HepG2 (cell line): ENCODE results near the gene DLG1. TPM values are rescaled to one million over a fixed set of nuclear protein-coding genes. Genes with fewer than 3 reads are reported as not detected.
A peak's percentile ranks its signal among the peaks of the same experiment; 100 is the strongest.

Source experiments
- ATAC-seq: fragments of 200-7000 bp; cut with Tn5 transposase; 3 replicates; pipeline ENCODE4 v1.9.1; 2020; ENCODE audit warnings: mild to moderate bottlenecking, moderate library complexity
- BruUV-seq: library from RNA; stranded (reverse); fragments of 400-500 nt; replicated peaks from 2 replicates; lab custom pipeline; 2021; lab: Mats Ljungman, UMichigan
- CTCF ChIA-PET: fragments of 300-600 bp; formaldehyde crosslinking; extraction: SDS; loops from one replicate; lab custom pipeline; 2021; ENCODE audit warnings: low total read pairs, inconsistent platforms, low intra/inter-chr PET ratio; lab: Yijun Ruan, JAX
- POLR2A ChIA-PET: fragments of 350-600 bp; sonication (Branson Sonifier 250); formaldehyde crosslinking; loops from one replicate; lab custom pipeline; 2020; ENCODE audit warnings: antibody characterized with exemption, inconsistent platforms; lab: Yijun Ruan, JAX
- DNase-seq: peaks from one replicate; pipeline ENCODE4 v3.0.0-alpha.2; 2015; ENCODE audit warnings: low spot score
- FAIRE-seq: peaks from 3 replicates; lab custom pipeline; 2011; peaks lifted over from hg19 to GRCh38; lab: Jason Lieb, UNC
- H2AFZ ChIP-seq: one replicate; pipeline ENCODE4 v1.6.1; 2011; ENCODE audit warnings: low read length, inconsistent platforms
- H3K27ac ChIP-seq: fragments of 300-600 bp; 3 replicates; pipeline ENCODE4 v1.8.0; 2011; ENCODE audit warnings: mixed run types, mild to moderate bottlenecking, mixed read lengths, low read length, inconsistent platforms; ENCODE audit not compliant: insufficient read depth; ENCODE audit errors: extremely low read length
- H3K27me3 ChIP-seq, 2 experiments: fragments of 200-600 bp in 1 of 2; 2 replicates in 1 of 2; 3 replicates in 1 of 2; pipeline versions ENCODE4 v1.6.0 to v1.8.0; 2011; ENCODE audit warnings: low read length in 2 of 2, mild to moderate bottlenecking in 2 of 2, moderate library complexity in 2 of 2, inconsistent platforms in 1 of 2; ENCODE audit not compliant: insufficient read depth in 2 of 2, control insufficient read depth in 1 of 2
- H3K36me3 ChIP-seq, 2 experiments: fragments of 200-600 bp in 1 of 2; replicated peaks in 1 of 2; 2 replicates in 1 of 2; 3 replicates in 1 of 2; pipeline versions ENCODE4 v1.5.1 to v1.8.0; 2011; ENCODE audit warnings: low read length in 2 of 2, inconsistent platforms in 1 of 2; ENCODE audit not compliant: insufficient read depth in 2 of 2, control insufficient read depth in 1 of 2
- H3K4me1 ChIP-seq: 2 replicates; pipeline ENCODE4 v1.5.1; 2012; ENCODE audit warnings: low read length, inconsistent platforms; ENCODE audit not compliant: insufficient read depth
- H3K4me2 ChIP-seq: 2 replicates; pipeline ENCODE4 v1.6.0; 2011; ENCODE audit warnings: low read depth, low read length, inconsistent platforms
- H3K4me3 ChIP-seq, 3 experiments: fragments of 200-600 bp in 1 of 3; sonication (generic), shearing (Covaris generic) in 1 of 3; replicated peaks in 1 of 3; 2 replicates each; pipeline ENCODE4 v1.5.1; 2011 to 2016; ENCODE audit warnings: low read length in 3 of 3, inconsistent platforms in 2 of 3, low read depth in 2 of 3, mild to moderate bottlenecking in 2 of 3, control low read depth in 1 of 3, mixed read lengths in 1 of 3; ENCODE audit not compliant: insufficient read depth in 1 of 3
- H3K79me2 ChIP-seq: one replicate; pipeline ENCODE4 v1.6.1; 2011; ENCODE audit warnings: low read length, inconsistent platforms; ENCODE audit not compliant: insufficient read depth
- H3K9ac ChIP-seq: 2 replicates; pipeline ENCODE4 v1.6.0; 2011; ENCODE audit warnings: mild to moderate bottlenecking, low read depth, low read length, inconsistent platforms; ENCODE audit not compliant: insufficient read depth
- H3K9me3 ChIP-seq: 2 replicates; pipeline ENCODE4 v1.5.1; 2012; ENCODE audit warnings: mild to moderate bottlenecking, low read length
- H4K20me1 ChIP-seq: 2 replicates; pipeline ENCODE4 v1.6.0; 2011; ENCODE audit warnings: inconsistent platforms, mild to moderate bottlenecking, low read length, moderate library complexity; ENCODE audit not compliant: insufficient read depth
- ATM ChIP-seq: fragments of 450-650 bp; IDR thresholded peaks from 2 replicates; pipeline ENCODE4 v1.7.1; 2017; ENCODE audit warnings: mild to moderate bottlenecking, borderline replicate concordance
- CENPT ChIP-seq: sonication (generic); formaldehyde crosslinking; IDR thresholded peaks from 2 replicates; pipeline ENCODE4 v1.8.0; 2022; ENCODE audit warnings: low read depth, mild to moderate bottlenecking, moderate library complexity, missing genetic modification reagents
- FOSL2 ChIP-seq: sonication (generic); formaldehyde crosslinking; IDR thresholded peaks from 2 replicates; pipeline ENCODE4 v1.4.0; 2020; ENCODE audit warnings: missing genetic modification reagents
- JUN ChIP-seq: sonication (generic); formaldehyde crosslinking; IDR thresholded peaks from 2 replicates; pipeline ENCODE4 v1.4.0; 2020; ENCODE audit warnings: mild to moderate bottlenecking, missing genetic modification reagents
- MIXL1 ChIP-seq: IDR thresholded peaks from 2 replicates; pipeline ENCODE4 v1.6.1; 2016
- PHF21A ChIP-seq: sonication (generic); formaldehyde crosslinking; IDR thresholded peaks from 2 replicates; pipeline ENCODE4 v1.5.0; 2020; ENCODE audit warnings: mild to moderate bottlenecking, missing genetic modification reagents
- TCF7L2 ChIP-seq: IDR thresholded peaks from 2 replicates; pipeline ENCODE4 v1.6.1; 2011; ENCODE audit warnings: mild to moderate bottlenecking, low read depth, low read length, moderate library complexity
- ZBTB20 ChIP-seq: sonication (generic); formaldehyde crosslinking; IDR thresholded peaks from 2 replicates; pipeline ENCODE4 v1.8.1; 2023; ENCODE audit warnings: missing genetic modification reagents, low read depth, mild to moderate bottlenecking, borderline replicate concordance
- ZHX2 ChIP-seq, 2 experiments: sonication (generic) in 1 of 2; formaldehyde crosslinking in 1 of 2; IDR thresholded peaks; 2 replicates each; pipeline versions ENCODE4 v1.6.1 to v1.9.0; 2014 to 2022; ENCODE audit warnings: antibody characterized with exemption in 1 of 2, borderline replicate concordance in 1 of 2, inconsistent platforms in 1 of 2, low read depth in 1 of 2, missing genetic modification reagents in 1 of 2
- ZNF878 ChIP-seq: sonication (generic); formaldehyde crosslinking; IDR thresholded peaks from 2 replicates; pipeline ENCODE4 v1.8.1; 2023; ENCODE audit warnings: mild to moderate bottlenecking, missing genetic modification reagents, moderate library complexity
- ZSCAN12 ChIP-seq: sonication (generic); formaldehyde crosslinking; IDR thresholded peaks from 2 replicates; pipeline ENCODE4 v1.9.0; 2021; ENCODE audit warnings: mild to moderate bottlenecking, missing genetic modification reagents
- WGBS: methylation state at CpG from one replicate; pipeline ENCODE4 v1.1.6; 2017; ENCODE audit warnings: low lambda C conversion rate; 5-methylcytosine and 5-hydroxymethylcytosine counted together
- in situ Hi-C: cut with HindIII; loops from 2 replicates; pipeline ENCODE4 v1.10.0; 2017; ENCODE audit warnings: low pct_unique_long_range_greater_than_20kb; ENCODE audit not compliant: extremely low pct_ligation_motif_present
- intact Hi-C: fragments of 100-400 bp; cut with micrococcal nuclease; formaldehyde crosslinking; loops from one replicate; pipeline ENCODE4 v1.10.0; 2022; ENCODE audit not compliant: unreplicated experiment
- polyA plus RNA-seq, 8 experiments: library from polyadenylated mRNA; depleted of rRNA in 3 of 8; stranded (reverse) in 7 of 8; unstranded in 1 of 8; fragments of >200 nt; fragmentation: Illumina TruSeq in 4 of 8; extraction: Trizol in 4 of 8; gene quantifications; 2 replicates each; pipeline versions ENCODE4 v1.2.1 to v1.2.3, GENCODE V29; 2011 to 2016; ENCODE audit warnings: low read depth in 4 of 8, missing spikeins in 1 of 8, mixed read lengths in 1 of 8; ENCODE audit not compliant: insufficient read depth in 1 of 8
- total RNA-seq, 5 experiments: library from RNA; depleted of rRNA; stranded (reverse); fragments of >200 nt; fragmentation: Illumina TruSeq; extraction: Trizol; gene quantifications; 2 replicates each; pipeline ENCODE4 v1.2.3, GENCODE V29; 2016; ENCODE audit warnings: low read depth in 1 of 5

DLG1 gene
- total and polyA plus RNA-seq, 2 of the 13 experiments (the other 11 are each of a cell fraction or from before 2014, with no cell fraction given) = 30.5 to 104 TPM

DNA sequence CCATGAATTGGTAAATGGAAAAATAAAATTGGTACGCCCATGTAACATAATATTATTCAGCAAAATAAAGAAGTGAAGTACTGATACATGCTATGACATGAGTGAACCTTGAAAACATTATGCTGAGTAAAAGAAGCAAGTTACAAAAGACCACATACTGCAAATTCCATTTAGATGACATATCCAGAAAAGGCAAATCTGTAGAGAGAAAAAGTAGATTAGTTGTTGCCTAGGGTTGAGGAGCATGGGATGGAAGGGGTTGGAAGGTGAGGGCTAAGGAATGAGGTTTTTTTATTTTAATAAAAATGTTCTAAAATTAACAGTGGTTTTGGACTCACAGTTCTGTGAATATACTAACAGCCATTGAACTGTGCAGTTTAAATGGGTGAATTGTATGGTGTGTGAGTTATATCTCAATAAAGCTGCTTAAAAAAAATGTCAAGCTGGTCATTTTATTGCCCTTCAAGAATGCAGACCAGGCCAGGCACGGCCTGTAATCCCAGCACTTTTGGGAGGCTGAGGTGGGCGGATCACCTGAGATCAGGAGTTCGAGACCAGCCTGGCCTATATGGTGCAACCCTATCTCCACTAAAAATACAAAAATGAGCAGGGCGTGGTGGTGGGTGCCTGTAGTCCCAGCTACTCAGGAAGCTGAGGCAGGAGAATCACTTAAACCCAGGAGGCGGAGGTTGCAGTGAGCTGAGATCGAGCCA lies 8.1 kb upstream of the DLG1 start (continued):
- TF ChIP-seq ZHX2 (IDR thresholded peaks at IDR 0.05; ENCODE audit: low read depth) (no peak), ZHX2 (CRISPR knock-in tag; IDR thresholded peaks at IDR 0.05; ENCODE audit: borderline replicate concordance) (no peak), JUN (CRISPR knock-in tag) (peak; percentile 74; the same call in 1 of the 2 replicates)

GRCh38 chr3:197305854-197306253 lies 7.4 kb upstream of the DLG1 start:
- no peaks in the 10 kb centered on the region for H3K36me3 ChIP-seq
- no peak overlapping the region for H3K9ac ChIP-seq
- intact Hi-C loops (no loop called here), in situ Hi-C loops (no loop called here)
- 33% methylated on average over 1 of the region's 1 CpG for WGBS
- DNase-seq (no peak), FAIRE-seq (no peak), ATAC-seq (no peak; the same call in 2 of the 3 replicates)
- TF ChIP-seq CENPT (CRISPR knock-in tag) (no peak), MIXL1 (no peak), ZBTB20 (CRISPR knock-in tag) (no peak), ZNF878 (CRISPR knock-in tag) (no peak), TCF7L2 (no peak), ATM (no peak), PHF21A (CRISPR knock-in tag) (no peak), ZSCAN12 (CRISPR knock-in tag) (no peak), FOSL2 (CRISPR knock-in tag) (no peak)
- H3K4me3 ChIP-seq = no peak overlapping the region
- no peak overlapping the region for H3K4me2 ChIP-seq
- H3K27ac ChIP-seq = no peak overlapping the region
- no peak overlapping the region for H2AFZ ChIP-seq
- H3K4me1 ChIP-seq = peaks cover 45% of the 10 kb centered on the region
- H3K79me2 ChIP-seq = no peaks in the 10 kb centered on the region
- H4K20me1 ChIP-seq = no peaks in the 10 kb centered on the region
- POLR2A ChIA-PET = no interaction called here
- no peaks in the 10 kb centered on the region for H3K27me3 ChIP-seq
- H3K9me3 ChIP-seq = no peaks in the 10 kb centered on the region
- CTCF ChIA-PET = no interaction called here
- no TSS peak for BruUV-seq
